Retinal pigment epithelial cell (primary cell): ENCODE data around the gene SGCB.

Source experiments
- DNase-seq: peaks from one replicate; pipeline ENCODE4 v3.0.0-alpha.2; 2010; ENCODE audit warnings: low read depth
- H3K4me3 ChIP-seq: 2 replicates; pipeline ENCODE4 v1.5.1; 2011; ENCODE audit warnings: mild to moderate bottlenecking, low read length, control low read depth, moderate library complexity
- TF ChIP-seq, protein P1 (sequence below): conservative IDR thresholded peaks from 2 replicates; pipeline ENCODE4 v1.5.1; 2011; ENCODE audit warnings: low read depth, low read length, control low read depth, inconsistent platforms

SGCB gene

DNA sequence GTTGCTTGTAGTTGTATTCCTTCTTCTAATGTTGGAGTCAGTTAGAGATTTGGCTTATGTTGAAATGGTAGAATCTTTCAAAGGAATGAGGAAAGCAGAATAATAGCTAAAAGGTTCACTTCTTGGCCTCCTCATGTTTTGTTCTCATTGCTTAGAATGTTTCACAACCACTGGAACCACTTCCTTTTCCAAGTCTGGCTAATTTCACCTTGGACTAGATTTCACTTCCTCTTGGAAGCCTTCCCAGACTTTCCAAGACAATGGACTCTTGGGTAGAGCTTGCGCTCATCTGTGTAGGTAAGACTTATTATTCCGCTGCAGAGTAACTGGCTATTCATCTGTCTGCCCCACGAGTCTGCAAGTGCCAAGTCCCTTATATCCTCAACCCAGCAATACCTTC, 21.3 kb upstream of the SGCB start:
- TF ChIP-seq, protein P1, sequence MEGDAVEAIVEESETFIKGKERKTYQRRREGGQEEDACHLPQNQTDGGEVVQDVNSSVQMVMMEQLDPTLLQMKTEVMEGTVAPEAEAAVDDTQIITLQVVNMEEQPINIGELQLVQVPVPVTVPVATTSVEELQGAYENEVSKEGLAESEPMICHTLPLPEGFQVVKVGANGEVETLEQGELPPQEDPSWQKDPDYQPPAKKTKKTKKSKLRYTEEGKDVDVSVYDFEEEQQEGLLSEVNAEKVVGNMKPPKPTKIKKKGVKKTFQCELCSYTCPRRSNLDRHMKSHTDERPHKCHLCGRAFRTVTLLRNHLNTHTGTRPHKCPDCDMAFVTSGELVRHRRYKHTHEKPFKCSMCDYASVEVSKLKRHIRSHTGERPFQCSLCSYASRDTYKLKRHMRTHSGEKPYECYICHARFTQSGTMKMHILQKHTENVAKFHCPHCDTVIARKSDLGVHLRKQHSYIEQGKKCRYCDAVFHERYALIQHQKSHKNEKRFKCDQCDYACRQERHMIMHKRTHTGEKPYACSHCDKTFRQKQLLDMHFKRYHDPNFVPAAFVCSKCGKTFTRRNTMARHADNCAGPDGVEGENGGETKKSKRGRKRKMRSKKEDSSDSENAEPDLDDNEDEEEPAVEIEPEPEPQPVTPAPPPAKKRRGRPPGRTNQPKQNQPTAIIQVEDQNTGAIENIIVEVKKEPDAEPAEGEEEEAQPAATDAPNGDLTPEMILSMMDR: no peak
- no peak overlapping the region for H3K4me3 ChIP-seq
- DNase-seq: no peak

DNA sequence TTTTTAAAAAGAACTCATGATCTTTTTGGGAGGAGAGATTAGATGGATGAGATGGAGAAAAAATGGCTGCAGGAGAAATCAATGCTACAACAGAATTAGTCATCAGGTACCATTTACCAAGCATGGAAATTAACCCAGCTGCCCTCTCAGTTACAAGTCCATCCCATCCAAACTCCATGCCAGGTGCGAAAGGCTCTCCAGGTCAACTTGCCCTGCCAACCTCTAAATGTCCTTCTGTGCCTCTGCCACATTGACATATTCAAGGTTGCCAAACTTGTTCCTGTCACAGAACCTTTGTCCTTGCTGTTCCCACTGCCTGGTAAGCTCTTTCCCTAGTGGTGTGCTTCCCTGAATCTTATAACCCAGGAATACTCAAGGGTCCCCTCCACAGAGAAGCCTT, 20.2 kb upstream of the SGCB start:
- H3K4me3 ChIP-seq: no peak overlapping the region
- TF ChIP-seq, protein P1: no peak
- no peak for DNase-seq

DNA sequence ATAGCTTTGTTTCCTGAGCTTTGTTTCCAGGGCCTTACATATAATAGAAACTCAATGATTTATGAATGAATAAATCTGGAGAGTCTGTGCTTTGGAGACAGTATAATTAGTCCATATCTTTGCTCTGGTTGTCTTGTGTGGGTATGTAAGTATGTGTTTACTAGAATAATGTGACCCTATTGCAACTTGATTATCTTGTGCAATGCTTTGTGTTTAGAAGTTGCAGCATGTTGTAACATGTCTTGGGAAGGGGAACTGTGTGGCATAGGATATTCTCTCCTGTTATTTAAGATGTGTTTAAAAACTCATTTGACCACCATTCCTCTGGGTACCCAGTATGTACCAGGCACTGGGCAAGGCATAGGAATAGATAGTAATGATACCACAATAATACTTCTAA, 19.1 kb upstream of the SGCB start:
- no peak for DNase-seq
- TF ChIP-seq, protein P1: no peak
- no peak overlapping the region for H3K4me3 ChIP-seq

DNA sequence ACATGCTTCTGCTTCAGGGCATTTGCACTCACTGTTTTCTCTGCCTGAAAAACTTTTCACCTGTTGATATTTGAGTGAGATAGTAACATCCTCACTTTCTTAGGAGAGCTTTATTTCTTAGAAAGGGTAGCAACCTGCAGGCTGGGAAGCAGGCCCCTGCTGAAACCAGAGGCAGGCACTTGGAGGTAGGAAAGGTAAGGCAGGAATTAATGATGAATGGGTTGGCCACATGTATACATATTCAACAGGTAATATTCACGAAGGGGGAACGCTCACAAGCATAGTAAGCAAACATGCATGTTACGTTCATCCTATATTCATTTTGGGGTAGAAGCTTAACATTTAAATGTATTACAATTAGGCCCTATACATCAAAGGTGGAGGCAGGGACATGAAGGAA, 16.2 kb upstream of the SGCB start:
- H3K4me3 ChIP-seq: no peak overlapping the region
- DNase-seq: no peak
- TF ChIP-seq, protein P1: no peak

DNA sequence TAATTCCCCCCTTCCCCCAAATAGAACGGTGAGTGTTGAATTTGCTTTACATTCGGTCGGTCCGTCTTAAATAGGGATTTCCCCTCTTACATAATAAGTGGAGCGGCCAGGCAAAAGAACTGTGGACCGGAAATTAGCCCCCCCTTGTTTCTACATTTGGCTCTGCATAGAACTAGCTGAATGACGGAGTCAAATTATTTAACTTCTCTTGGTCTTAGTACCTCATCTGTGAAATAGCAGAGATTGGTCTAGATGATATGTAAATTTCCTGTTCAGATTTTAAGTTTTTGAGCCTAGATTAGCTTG, 14.3 kb upstream of the SGCB start:
- TF ChIP-seq, protein P1: no peak
- peak overlapping the region; percentile 77 for H3K4me3 ChIP-seq

GRCh38 chr4:52051615-52052474, 13.7 kb upstream of the SGCB start:
- H3K4me3 ChIP-seq: peak overlapping the region; percentile 77
- peak; percentile 61 for DNase-seq
- TF ChIP-seq, protein P1: no peak

More for the DNA sequence above, 14.3 kb upstream of the SGCB start:
- no peak for DNase-seq

GRCh38 chr4:52051213-52051614, 13.1 kb upstream of the SGCB start, which contains the start of gene SPATA18:
Gene SPATA18 (plus strand): TSS chr4:52051304. CDS start chr4:52051705, 401 bp downstream.
- DNase-seq: no peak
- TF ChIP-seq, protein P1: no peak
- H3K4me3 ChIP-seq: peak within 1 kb of the TSS; percentile 77
